ENCODE data around the gene FLT3LG. TPM values are rescaled to one million over a fixed set of nuclear protein-coding genes. Genes with fewer than 3 reads are reported as not detected.

FLT3LG gene
- total RNA-seq, 2 donors from 2014 or later: 1.1 to 2.6 TPM

DNA sequence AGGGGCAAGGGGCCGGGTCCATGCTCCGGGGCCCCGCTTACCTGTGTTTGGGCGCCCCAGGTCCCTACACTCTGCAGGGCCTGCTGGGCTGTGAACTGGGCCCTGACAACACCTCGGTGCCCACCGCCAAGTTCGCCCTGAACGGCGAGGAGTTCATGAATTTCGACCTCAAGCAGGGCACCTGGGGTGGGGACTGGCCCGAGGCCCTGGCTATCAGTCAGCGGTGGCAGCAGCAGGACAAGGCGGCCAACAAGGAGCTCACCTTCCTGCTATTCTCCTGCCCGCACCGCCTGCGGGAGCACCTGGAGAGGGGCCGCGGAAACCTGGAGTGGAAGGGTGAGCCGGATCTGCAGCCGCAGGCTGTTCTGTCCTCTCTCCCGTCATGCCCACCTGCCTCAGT, 40.1 kb downstream of the FLT3LG start:
- H3K4me3 ChIP-seq: peak overlapping the region in 1 of 2 donors; percentile 87
- H3K9me3 ChIP-seq: no peaks in the 10 kb centered on the region
- TF ChIP-seq, protein P1, sequence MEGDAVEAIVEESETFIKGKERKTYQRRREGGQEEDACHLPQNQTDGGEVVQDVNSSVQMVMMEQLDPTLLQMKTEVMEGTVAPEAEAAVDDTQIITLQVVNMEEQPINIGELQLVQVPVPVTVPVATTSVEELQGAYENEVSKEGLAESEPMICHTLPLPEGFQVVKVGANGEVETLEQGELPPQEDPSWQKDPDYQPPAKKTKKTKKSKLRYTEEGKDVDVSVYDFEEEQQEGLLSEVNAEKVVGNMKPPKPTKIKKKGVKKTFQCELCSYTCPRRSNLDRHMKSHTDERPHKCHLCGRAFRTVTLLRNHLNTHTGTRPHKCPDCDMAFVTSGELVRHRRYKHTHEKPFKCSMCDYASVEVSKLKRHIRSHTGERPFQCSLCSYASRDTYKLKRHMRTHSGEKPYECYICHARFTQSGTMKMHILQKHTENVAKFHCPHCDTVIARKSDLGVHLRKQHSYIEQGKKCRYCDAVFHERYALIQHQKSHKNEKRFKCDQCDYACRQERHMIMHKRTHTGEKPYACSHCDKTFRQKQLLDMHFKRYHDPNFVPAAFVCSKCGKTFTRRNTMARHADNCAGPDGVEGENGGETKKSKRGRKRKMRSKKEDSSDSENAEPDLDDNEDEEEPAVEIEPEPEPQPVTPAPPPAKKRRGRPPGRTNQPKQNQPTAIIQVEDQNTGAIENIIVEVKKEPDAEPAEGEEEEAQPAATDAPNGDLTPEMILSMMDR (IDR thresholded peaks at IDR 0.05): no peak
- peaks cover 0 to 26% of the 10 kb centered on the region in 2 donors for H3K4me1 ChIP-seq
- no peak for DNase-seq (ENCODE audit: low spot score)
- H3K36me3 ChIP-seq: no peaks in the 10 kb centered on the region
- peak overlapping the region in 1 of 2 donors; percentile 91 for H3K27ac ChIP-seq
- no peaks in the 10 kb centered on the region for H3K27me3 ChIP-seq

DNA sequence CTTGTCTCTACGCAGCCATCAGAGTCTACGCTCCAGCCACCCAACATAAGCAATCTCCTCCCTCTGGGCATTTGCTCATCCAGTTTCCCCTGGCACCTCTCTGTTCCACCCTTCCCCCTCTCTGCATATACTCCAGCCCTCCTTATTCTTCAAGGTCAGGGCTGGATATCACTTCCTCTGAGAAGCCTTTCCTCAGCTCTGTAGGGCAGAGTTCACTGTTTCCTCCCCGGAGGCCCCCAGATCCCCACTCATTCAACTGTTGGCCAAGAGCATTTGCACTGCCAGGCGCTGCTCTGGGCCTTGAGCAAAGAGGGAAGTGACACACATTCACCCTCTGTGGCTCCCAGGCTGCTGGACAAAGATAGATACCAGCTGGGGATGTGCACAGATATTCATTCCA, 41.8 kb downstream of the FLT3LG start:
- Histone ChIP-seq H3K4me1 (peaks cover 0 to 26% of the 10 kb centered on the region in 2 donors), H3K4me3 (no peak overlapping the region)

DNA sequence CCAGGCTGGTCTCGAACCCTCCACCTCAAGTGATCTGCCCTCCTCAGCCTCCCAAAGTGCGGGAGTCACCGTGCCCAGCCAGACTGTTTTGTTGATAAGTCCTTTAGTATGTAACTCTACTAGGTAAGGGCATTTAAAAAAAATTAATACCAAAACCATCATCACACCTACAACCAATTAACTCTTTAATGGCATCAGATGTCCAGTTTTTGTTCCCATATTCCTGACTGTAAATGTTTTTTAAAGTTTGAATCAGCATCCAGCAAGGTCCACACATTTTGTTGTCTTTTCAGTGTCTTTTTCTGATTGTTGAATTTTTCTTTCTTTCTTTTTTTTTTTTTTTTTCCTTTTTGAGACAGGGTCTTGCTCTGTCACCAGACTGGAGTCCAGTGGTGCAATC, 44.0 kb downstream of the FLT3LG start:
- Histone ChIP-seq H3K4me1 (peaks cover 0 to 14% of the 10 kb centered on the region in 2 donors), H3K27ac (no peak overlapping the region), H3K9me3 (no peaks in the 10 kb centered on the region), H3K36me3 (no peaks in the 10 kb centered on the region), H3K4me3 (no peak overlapping the region), H3K27me3 (no peaks in the 10 kb centered on the region)
- DNase-seq (ENCODE audit: low spot score): no peak
- TF ChIP-seq, protein P1 (IDR thresholded peaks at IDR 0.05): no peak

More for the DNA sequence above, 41.8 kb downstream of the FLT3LG start:
- peak; percentile 73 for DNase-seq (ENCODE audit: low spot score)
- no peaks in the 10 kb centered on the region for H3K27me3 ChIP-seq
- TF ChIP-seq, protein P1 (IDR thresholded peaks at IDR 0.05): no peak
- H3K27ac ChIP-seq: peak overlapping the region in 1 of 2 donors; percentile 20
- H3K9me3 ChIP-seq: no peaks in the 10 kb centered on the region
- no peaks in the 10 kb centered on the region for H3K36me3 ChIP-seq

DNA sequence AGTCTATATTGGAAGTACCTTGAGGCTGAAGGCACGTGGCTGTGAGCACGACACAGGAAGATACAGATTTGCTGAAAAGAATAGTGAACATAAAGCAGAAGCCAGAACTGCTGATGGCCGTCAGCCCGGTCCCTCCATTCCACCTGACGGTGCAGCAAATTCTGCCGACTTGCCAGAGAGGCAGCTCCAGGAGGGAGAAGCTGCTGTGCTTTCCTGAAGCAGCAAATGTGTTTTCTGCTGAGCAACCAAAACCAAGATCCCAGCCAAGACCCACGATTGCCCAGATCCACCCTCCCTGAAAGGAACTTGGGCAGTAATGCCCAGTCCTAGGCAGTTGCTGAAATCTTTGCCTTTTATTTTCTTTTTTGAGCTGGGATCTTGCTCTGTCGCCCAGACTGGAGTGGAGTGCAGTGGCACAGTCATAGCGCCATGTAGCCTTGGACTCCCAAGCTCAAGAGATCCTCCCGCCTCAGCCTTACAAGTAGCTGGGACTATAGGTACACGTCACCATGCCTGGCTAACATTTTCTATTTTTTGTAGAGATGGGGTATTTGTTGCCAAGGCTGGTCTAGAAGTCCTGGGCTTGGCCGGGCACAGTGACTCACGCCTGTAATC, 46.8 kb downstream of the FLT3LG start:
- Histone ChIP-seq H3K9me3 (no peaks in the 10 kb centered on the region), H3K4me1 (no peaks in the 10 kb centered on the region), H3K4me3 (no peak overlapping the region), H3K27ac (no peak overlapping the region), H3K36me3 (no peaks in the 10 kb centered on the region), H3K27me3 (no peaks in the 10 kb centered on the region)
- DNase-seq (ENCODE audit: low spot score): peak; percentile 63
- TF ChIP-seq, protein P1 (IDR thresholded peaks at IDR 0.05): no peak

DNA sequence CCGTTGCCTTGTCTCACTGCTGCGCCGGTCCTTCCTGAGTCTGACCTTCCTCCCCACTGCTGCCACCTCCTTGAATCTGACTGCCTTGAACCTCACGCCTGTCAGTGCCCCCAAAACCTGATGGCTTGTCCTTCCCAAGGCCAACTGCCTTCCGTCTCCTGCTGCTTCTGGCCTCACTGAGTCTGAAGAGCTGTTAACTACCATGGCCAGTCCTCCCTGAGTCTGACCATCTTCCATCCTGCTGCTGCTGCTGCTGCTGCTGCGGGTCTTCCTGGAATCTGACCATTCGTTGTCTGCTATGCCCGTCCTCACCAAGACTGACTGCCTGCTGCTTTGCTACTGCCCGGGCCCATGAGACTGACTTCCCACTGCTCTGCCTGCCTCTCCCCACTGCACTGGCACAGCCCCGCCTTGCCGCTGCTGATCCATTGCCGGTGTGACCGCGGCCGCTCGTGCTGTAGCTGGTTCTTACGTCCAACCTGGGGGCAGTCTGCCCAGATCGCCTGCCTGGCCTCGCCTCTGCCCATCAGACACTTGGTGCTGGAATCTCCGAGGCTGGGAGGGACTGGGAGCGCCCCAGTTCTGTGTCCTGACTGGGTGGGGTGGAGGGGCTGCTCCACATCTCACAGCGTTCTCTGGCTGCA, 50.9 kb downstream of the FLT3LG start:
- no peak for DNase-seq (ENCODE audit: low spot score)

More for the DNA sequence above, 50.9 kb downstream of the FLT3LG start:
- H3K9me3 ChIP-seq: no peaks in the 10 kb centered on the region
- no peaks in the 10 kb centered on the region for H3K27me3 ChIP-seq
- H3K27ac ChIP-seq: no peak overlapping the region
- TF ChIP-seq, protein P1 (IDR thresholded peaks at IDR 0.05): no peak
- no peak overlapping the region for H3K4me3 ChIP-seq
- H3K36me3 ChIP-seq: no peaks in the 10 kb centered on the region
- H3K4me1 ChIP-seq: peaks cover 0 to 18% of the 10 kb centered on the region in 2 donors

Data from right atrium auricular region (tissue), 2 donors.